ENCODE measurements around the gene IL16.

- no peak for TF ChIP-seq POLR2A (IDR thresholded peaks at IDR 0.05)
- TF ChIP-seq, protein P1, sequence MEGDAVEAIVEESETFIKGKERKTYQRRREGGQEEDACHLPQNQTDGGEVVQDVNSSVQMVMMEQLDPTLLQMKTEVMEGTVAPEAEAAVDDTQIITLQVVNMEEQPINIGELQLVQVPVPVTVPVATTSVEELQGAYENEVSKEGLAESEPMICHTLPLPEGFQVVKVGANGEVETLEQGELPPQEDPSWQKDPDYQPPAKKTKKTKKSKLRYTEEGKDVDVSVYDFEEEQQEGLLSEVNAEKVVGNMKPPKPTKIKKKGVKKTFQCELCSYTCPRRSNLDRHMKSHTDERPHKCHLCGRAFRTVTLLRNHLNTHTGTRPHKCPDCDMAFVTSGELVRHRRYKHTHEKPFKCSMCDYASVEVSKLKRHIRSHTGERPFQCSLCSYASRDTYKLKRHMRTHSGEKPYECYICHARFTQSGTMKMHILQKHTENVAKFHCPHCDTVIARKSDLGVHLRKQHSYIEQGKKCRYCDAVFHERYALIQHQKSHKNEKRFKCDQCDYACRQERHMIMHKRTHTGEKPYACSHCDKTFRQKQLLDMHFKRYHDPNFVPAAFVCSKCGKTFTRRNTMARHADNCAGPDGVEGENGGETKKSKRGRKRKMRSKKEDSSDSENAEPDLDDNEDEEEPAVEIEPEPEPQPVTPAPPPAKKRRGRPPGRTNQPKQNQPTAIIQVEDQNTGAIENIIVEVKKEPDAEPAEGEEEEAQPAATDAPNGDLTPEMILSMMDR (IDR thresholded peaks at IDR 0.05), result no peak
These were observed 26.2 kb upstream of the IL16 start for GRCh38 chr15:81170511-81170910.
